CD4-positive, alpha-beta T cell treated with Interleukin-21 for 1 hour (primary cell): ENCODE results near the gene ELAPOR1.
A peak's percentile ranks its signal among the peaks of the same experiment; 100 is the strongest.
"Not testable (repeated sequence)": the region's sequence is repeated elsewhere in the genome, so short reads cannot be mapped to it uniquely, and the experiment has no call there.

Source experiments
- DNase-seq: peaks from one replicate; pipeline ENCODE4 v3.0.0-alpha.2; 2020

ELAPOR1 gene

GRCh38 chr1:109137958-109138357 is 24.0 kb downstream of the ELAPOR1 start:
- DNase-seq: no peak

DNA sequence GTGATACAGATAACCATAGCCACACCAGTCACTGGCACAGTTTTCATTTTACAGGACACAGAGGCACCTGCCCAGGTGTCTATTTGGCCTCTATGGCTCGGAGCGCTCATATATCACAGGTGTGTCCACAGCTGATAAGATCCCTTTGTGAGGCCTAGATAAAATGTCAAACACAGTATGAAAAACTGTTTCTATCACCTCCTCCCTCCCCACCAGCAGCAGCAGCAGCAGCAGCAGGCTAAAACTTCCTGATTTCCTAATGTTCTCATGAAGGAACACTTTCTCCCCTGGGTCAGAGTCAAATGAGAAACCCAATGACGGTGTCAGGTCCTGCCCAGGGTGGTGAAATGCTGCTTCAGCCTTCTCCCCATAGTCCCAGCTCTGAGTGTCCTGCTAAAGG is 24.4 kb downstream of the ELAPOR1 start:
- DNase-seq: no peak

DNA sequence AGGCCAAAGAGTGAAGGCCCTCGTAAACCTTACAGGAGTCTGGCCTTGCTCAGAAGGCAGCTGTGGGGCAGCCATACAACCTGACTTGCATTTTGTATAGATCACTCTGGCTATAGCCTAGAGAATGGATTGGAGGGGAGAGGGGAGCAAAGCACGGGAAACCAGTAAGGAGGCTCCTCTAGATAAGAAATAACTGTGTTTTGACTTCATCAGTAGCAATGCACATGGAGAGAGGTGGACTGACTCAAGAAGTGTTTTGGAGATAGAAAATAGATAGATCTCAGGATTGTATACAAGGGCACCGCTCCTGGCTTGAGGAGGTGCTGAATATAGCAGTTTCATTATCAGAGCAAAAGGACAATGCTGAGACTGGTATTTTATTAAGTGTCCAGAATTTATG is 26.5 kb downstream of the ELAPOR1 start:
- no peak for DNase-seq

- DNase-seq: no peak
Observed at GRCh38 chr1:109142260-109142659, 28.3 kb downstream of the ELAPOR1 start.

DNA sequence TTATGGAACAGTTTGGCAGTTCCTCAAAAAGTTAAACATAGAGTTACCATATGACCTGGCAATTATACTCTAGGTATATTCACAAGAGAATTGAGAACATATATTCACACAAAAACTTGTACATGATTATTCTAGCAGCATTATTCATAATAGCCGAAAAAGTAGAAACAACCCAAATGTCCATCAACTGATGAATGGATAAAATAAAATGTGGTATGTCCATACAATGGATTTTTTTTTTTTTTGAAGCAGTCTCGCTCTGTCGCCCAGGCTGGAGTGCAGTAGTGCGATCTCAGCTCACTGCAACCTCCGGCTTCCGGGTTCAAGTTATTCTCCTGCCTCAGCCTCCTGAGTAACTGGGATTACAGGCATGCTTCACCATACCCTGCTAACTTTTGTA is 28.8 kb downstream of the ELAPOR1 start:
- DNase-seq: not testable (repeated sequence)

DNA sequence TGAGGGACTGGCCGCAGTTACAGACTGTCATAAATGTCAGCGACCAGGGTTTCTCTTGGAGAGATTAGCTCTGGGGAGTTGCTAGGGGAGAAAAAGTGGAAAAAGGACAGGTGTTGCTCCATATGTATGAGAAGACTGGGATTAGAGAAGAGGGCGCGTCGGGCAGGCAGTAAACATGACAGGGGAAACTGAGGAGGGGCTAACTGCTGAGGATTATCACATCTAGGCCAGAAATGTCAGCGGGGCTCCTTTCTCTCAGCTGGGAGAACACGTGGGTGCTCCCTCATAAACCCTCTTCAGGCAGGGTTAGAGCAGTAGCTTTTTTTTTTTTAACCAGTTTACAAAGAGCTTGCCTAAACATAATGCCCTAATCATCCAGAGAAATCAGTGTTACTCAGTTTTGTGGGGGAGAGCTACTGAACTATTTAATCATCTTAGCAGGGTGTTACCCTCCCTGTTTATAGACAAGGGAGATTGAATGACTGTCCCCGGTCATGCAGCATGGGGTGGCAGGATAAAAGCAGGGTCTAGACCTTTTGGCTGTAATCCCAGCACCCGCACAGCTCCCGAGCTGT is 35.2 kb downstream of the ELAPOR1 start:
- no peak for DNase-seq

DNA sequence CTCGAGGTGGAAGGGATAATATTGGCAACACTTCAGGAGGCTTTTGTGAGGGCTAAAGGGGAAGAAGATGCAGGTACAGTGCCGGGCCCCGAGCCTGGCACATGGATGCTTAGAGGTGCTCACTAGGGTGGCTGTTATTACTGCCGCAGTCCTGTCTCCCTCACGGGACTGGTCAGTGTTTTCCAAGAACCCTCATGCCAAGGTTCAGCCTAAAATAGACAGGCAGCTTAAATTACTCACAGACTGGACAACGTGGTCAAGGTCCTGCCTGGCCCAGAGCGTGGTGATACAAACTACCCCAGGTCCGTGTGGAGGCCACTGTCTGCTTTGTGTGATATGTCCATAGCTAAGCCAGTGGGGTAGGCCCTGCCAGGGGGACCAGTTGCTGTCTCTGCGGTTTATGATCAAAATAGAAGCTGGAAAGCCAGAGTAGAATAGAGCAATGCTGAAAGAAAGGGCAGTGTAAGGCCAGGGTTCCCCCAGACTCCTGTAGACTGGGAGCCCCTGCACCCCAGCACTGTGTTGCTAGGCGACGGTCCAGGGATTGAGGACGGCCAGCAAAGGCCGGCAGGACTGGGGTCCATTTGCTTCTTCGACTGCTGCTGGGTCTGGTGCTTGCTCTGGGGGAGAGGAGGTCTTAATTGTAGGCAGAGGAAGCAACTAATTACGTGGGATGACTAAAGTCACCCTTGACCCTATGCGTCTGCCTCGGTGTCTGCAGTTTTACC is 36.1 kb downstream of the ELAPOR1 start:
- no peak for DNase-seq

DNA sequence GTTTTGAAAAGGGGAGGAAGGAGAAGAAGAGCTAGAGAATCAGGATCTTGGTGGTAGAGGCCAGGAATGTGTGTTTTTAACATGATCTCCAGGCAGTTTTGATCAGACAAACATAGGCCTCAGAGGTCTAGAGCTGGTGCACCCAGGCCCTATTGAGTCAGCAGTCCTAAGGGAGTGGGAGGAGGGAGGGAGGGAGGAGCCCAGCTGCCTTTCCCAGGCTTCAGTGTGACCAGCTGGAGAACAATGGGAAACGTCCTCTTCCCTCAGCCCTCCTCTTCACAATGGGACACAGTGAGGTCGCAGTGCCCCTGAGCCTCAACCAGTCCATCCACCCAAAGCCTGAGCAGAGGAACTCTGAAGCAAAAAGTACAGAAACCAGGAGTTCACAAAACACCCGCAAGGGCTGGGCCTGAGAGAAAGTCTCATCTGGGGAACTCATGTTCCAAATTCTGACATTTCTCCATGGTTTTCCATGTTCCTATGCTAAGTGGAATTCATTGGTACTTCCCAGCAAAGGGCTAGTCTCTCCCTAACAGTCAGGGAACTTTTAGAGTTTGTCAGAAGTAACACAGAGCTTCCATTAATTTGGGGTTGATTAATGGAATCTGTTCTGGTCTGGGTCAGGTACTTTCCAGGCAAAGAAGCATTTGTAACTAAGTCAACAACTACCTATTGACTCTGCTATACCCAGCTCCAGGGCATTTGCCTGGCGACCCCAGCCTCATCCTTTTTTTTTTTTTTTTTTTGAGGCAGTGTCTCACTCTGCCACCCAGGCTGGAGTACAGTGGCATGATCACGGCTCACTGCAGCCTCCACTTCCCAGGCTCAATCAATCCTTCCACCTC is 37.5 kb downstream of the ELAPOR1 start:
- DNase-seq: no peak

DNA sequence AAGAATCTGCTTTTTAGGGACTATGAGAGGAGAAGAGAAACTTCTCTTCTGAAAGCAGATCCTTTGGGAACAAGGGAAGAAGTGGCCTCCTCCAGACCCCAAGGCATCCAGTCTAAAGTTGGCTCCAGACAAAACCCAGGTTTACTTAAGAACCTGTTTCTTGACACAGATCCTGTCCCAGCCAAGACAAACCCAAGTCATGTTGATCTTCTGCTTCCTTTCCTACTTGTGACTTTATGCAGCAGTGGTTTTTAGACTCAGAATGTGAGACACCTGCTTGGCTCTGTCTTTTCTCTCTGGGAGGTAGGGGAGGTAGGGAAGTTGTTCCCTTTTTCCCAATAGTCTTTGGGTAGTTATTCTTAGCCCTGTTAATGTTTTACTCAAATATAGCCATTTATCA is 38.3 kb downstream of the ELAPOR1 start:
- DNase-seq: no peak

GRCh38 chr1:109156916-109157385 is 43.0 kb downstream of the ELAPOR1 start:
- DNase-seq: no peak

DNA sequence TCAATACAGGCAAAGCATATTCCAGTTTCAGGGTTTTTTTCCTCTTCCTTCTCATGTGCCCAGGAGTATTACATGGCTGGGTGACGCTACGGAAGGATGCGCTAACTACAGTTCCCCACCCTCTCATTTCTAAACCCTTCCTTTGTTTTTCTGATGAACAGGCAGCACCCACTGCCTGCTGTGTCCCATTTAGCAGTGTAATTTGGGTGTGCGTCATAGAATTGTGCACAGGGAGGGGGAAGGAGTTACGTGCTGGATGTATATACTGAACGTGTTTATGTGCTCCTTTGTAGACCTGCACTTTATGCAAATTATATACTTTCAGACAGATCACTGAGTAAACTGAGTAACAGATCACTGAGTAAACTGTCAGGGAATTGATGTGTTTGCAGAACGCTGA is 44.5 kb downstream of the ELAPOR1 start:
- DNase-seq: no peak

DNA sequence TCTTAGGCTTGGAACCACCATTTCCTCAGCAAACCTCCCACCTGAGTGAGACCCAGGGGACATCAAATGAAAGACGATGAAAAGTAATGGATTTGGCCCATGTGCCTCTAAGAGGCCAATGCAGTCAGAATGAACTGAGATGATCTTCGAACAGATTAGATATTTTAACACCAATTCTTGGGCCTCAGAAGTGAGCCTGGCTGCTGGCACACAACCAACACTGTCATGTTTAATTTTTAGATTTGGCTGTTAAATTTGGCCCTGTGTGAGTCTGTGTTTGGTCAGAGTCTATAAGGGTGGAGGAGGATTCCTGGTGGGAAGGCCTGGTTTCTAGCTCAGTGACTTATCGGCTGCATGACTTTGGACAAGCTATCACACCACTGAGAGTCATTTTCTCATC is 45.4 kb downstream of the ELAPOR1 start:
- DNase-seq: no peak

DNA sequence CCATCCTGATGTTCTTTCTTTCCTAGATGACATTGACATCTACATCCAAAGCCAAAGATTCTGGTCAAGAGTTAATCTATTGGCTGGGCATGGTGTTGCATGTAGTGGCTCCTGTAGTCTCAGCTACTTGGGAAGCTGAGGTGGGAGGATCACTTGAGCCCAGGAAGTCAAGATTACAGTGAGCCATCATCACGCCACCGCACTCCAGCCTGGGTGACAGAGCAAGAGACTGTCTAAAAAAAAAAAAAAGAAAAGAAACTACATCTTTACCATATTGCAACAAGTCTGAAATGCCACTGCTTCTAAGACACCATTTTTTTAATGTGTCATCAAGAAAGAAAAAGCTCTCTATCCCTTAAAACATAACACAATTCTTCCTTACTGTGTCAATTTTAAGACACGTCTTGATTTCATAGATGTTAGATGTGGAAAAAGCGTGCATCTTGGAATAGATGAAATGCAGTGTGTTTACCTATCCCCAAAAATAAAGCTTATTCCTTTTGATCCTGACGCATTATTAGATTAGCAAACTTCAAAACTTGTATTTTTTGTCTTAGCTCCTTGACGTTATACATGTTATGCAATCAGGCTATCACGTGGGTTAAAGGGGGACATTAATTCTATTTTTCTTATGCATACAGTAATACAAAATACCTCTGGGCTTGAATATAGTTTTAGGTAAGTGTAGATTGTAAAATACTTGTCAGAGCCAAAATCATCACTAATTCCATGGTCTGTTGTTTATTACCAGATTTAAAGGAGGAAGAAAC is 46.3 kb downstream of the ELAPOR1 start:
- DNase-seq: no peak

- peak; percentile 34 for DNase-seq
Observed at GRCh38 chr1:109161858-109162606, 48.1 kb downstream of the ELAPOR1 start.

- no peak for DNase-seq
Observed at GRCh38 chr1:109162626-109163025, 48.7 kb downstream of the ELAPOR1 start.

DNA sequence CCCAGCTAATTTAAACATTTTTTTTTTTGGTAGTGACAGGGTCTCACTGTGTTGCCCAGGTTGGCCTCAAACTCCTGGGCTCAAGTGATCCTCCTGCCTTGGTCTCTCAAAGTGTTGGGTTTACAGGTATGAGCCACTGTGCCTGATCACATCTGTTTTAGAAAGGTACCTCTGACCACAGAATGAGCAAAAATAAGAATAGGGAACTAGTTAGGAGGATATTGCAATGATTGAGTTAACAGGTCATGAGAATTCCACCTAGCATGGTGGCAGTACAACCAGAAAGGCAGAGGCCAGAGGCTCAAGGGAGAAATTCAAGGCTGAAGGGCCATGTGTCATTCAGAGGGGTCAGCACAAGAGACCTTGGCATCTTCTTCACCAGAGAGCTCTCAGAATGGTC is 49.6 kb downstream of the ELAPOR1 start:
- no peak for DNase-seq
